ENCODE data around the gene PEAK1.

- no peak for TF ChIP-seq DIDO1 (tag; IDR thresholded peaks at IDR 0.05; ENCODE audit: low read depth)
- TF ChIP-seq NRF1 (conservative IDR thresholded peaks at IDR 0.05 in 1 of 2, IDR thresholded peaks at IDR 0.05 in 1 of 2), result no peak
- TF ChIP-seq POLR2A (conservative IDR thresholded peaks at IDR 0.05), result no peak
- no peak for TF ChIP-seq RBM22 (IDR thresholded peaks at IDR 0.05; ENCODE audit: low read depth, low read length, poor library complexity, severe bottlenecking)
- TF ChIP-seq ZNF24 (IDR thresholded peaks at IDR 0.05), result no peak
- no peak for TF ChIP-seq BCL6 (CRISPR knock-in tag; IDR thresholded peaks at IDR 0.05)
- TF ChIP-seq, protein P1, sequence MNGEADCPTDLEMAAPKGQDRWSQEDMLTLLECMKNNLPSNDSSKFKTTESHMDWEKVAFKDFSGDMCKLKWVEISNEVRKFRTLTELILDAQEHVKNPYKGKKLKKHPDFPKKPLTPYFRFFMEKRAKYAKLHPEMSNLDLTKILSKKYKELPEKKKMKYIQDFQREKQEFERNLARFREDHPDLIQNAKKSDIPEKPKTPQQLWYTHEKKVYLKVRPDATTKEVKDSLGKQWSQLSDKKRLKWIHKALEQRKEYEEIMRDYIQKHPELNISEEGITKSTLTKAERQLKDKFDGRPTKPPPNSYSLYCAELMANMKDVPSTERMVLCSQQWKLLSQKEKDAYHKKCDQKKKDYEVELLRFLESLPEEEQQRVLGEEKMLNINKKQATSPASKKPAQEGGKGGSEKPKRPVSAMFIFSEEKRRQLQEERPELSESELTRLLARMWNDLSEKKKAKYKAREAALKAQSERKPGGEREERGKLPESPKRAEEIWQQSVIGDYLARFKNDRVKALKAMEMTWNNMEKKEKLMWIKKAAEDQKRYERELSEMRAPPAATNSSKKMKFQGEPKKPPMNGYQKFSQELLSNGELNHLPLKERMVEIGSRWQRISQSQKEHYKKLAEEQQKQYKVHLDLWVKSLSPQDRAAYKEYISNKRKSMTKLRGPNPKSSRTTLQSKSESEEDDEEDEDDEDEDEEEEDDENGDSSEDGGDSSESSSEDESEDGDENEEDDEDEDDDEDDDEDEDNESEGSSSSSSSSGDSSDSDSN (IDR thresholded peaks at IDR 0.05; ENCODE audit: borderline replicate concordance in 1 of 2, low read depth in 2 of 2, low read length in 2 of 2), result no peak
- TF ChIP-seq, protein P2, sequence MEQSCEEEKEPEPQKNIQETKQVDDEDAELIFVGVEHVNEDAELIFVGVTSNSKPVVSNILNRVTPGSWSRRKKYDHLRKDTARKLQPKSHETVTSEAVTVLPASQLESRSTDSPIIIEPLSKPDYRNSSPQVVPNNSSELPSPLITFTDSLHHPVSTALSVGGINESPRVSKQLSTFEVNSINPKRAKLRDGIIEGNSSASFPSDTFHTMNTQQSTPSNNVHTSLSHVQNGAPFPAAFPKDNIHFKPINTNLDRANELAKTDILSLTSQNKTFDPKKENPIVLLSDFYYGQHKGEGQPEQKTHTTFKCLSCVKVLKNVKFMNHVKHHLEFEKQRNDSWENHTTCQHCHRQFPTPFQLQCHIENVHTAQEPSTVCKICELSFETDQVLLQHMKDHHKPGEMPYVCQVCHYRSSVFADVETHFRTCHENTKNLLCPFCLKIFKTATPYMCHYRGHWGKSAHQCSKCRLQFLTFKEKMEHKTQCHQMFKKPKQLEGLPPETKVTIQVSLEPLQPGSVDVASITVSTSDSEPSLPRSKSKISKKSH (CRISPR knock-in tag; IDR thresholded peaks at IDR 0.05), result no peak
- no peak for TF ChIP-seq EZH2 (IDR thresholded peaks at IDR 0.05; ENCODE audit: borderline replicate concordance, low read depth, low read length)
- TF ChIP-seq U2AF2 (optimal IDR thresholded peaks at IDR 0.05; ENCODE audit: low read depth, low read length), result no peak
- no peak for TF ChIP-seq HNRNPH1 (optimal IDR thresholded peaks at IDR 0.05; ENCODE audit: low read depth, low read length)
These were observed 3.8 kb downstream of the PEAK1 start for GRCh38 chr15:77416148-77416455.

Measured in K562 (cell line).